GM21381 (cell line): ENCODE data around the gene C1orf21.

Experiments used
- ATAC-seq: cut with Tn5 transposase; IDR thresholded peaks from one replicate; pipeline ENCODE4 v1.9.1; 2021; ENCODE audit warnings: mild to moderate bottlenecking, moderate library complexity; ENCODE audit not compliant: unreplicated experiment

The C1orf21 gene

GRCh38 chr1:184409011-184409410, 22.2 kb downstream of the C1orf21 start:
- no peak for ATAC-seq

GRCh38 chr1:184412472-184412871, 25.6 kb downstream of the C1orf21 start:
- ATAC-seq, result no peak

- no peak for ATAC-seq
These were observed 29.7 kb downstream of the C1orf21 start for GRCh38 chr1:184416481-184416880.

GRCh38 chr1:184416946-184417345, 30.1 kb downstream of the C1orf21 start:
- ATAC-seq, result no peak

GRCh38 chr1:184417916-184418315, 31.1 kb downstream of the C1orf21 start:
- ATAC-seq, result no peak

GRCh38 chr1:184418652-184419349, 32.0 kb downstream of the C1orf21 start:
- ATAC-seq, result no peak

- ATAC-seq, result no peak
These were observed 32.7 kb downstream of the C1orf21 start for GRCh38 chr1:184419350-184420161.

- no peak for ATAC-seq
These were observed 35.8 kb downstream of the C1orf21 start for GRCh38 chr1:184422490-184423233.

GRCh38 chr1:184423649-184424048, 36.8 kb downstream of the C1orf21 start:
- ATAC-seq, result no peak

- ATAC-seq, result no peak
These were observed 37.3 kb downstream of the C1orf21 start for GRCh38 chr1:184424157-184424556.

- ATAC-seq, result no peak
These were observed 38.1 kb downstream of the C1orf21 start for GRCh38 chr1:184424945-184425344.

- no peak for ATAC-seq
These were observed 38.8 kb downstream of the C1orf21 start for GRCh38 chr1:184425449-184426277.

GRCh38 chr1:184426278-184426674, 39.4 kb downstream of the C1orf21 start:
- ATAC-seq, result no peak

- no peak for ATAC-seq
These were observed 40.9 kb downstream of the C1orf21 start for GRCh38 chr1:184427722-184428121.

- no peak for ATAC-seq
These were observed 41.8 kb downstream of the C1orf21 start for GRCh38 chr1:184428604-184429003.

GRCh38 chr1:184429335-184429734, 42.5 kb downstream of the C1orf21 start:
- no peak for ATAC-seq

- ATAC-seq, result no peak
These were observed 47.2 kb downstream of the C1orf21 start for GRCh38 chr1:184433956-184434502.

- ATAC-seq, result no peak
These were observed 50.5 kb downstream of the C1orf21 start for GRCh38 chr1:184437291-184437690.

- no peak for ATAC-seq
These were observed 51.5 kb downstream of the C1orf21 start for GRCh38 chr1:184438363-184438762.

- no peak for ATAC-seq
These were observed 55.4 kb downstream of the C1orf21 start for GRCh38 chr1:184442260-184442659.
